ENCODE results near the gene IMMP2L. TPM values are rescaled to one million over a fixed set of nuclear protein-coding genes. Genes with fewer than 3 reads are reported as not detected.

The IMMP2L gene
- total RNA-seq, 1 donor from 2014 or later = 35.5 TPM

DNA sequence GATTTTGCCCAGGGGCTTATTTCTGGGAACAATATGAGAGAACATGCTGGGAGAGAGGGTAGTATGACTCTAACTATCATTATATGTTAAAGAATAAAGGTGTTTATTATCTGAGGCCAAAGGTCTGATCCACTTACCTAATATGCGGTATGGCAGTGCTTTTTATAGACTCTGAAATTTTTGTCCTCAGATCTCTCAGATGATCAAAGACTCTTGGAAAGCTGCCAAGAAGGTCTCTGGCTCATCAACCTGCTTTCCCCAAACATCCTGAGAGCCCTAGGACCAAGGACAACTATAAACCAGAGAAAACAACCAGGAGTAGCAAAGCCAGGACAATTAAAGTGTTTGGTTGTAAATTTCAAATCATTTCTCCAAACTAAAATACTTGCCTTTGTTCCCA is 727.1 kb downstream of the IMMP2L start:
- DNase-seq (ENCODE audit: low spot score) = no peak

DNA sequence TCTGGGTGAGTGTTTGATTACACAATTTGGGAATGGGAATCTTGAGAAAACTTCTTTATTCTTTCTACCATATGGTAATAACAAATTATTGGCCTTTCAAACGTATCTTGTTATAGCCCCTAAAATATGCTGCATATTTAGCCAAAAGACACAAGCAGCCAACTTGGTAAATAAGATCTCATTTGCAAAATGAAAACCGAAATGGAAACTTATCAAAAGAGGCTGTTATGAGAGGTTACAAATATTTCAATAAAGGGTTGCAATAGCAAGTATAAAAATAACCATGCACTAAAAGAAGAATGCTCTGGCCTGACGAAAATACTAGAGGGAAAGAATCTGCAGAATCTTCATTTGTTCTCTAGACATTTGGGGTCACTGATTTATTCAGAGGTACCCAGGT is 730.9 kb downstream of the IMMP2L start:
- no peak for DNase-seq (ENCODE audit: low spot score)

DNA sequence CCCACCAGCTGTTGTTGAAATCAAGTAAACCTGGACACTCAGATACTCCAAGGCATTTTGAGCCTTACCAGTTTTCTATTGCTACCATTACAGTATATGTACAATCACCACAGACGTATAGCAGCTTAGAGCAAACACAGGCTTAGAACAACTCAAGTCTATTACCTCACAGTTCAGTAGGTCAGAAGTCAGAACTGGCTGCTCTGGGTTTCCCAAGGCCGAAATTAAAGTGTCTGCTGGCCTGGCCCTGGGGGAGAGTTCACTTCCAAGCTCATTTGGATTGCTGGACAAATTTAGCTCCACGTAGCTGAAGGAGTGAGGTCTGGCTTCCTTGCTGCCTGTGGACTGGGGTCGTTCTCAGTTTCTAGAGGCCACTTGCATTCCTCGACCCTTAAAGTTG is 731.5 kb downstream of the IMMP2L start:
- DNase-seq (ENCODE audit: low spot score) = no peak

- no peak for DNase-seq (ENCODE audit: low spot score)
Measured at GRCh38 chr7:110827936-110828335, 734.4 kb downstream of the IMMP2L start.

- no peak for DNase-seq (ENCODE audit: low spot score)
Measured at GRCh38 chr7:110827287-110827855, 734.9 kb downstream of the IMMP2L start.

DNA sequence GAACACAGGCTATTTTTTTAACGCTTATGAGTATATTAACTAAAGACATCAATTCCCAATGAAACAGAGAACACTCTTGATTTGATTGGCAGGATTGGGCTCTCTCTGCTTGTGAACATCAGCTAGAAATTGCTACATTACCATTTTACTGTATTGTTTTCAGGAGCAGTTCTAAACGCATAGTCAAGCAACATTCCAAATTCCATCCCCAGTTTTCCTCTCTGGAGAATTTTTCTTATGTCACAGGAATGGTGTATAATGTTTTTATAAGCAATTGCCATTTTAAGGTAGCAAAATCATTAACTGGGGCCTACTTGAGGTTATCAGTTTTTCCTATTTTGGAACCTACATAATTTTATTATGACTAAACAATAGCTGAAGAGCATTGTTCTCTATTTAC is 748.3 kb downstream of the IMMP2L start:
- no peak for DNase-seq (ENCODE audit: low spot score)

DNA sequence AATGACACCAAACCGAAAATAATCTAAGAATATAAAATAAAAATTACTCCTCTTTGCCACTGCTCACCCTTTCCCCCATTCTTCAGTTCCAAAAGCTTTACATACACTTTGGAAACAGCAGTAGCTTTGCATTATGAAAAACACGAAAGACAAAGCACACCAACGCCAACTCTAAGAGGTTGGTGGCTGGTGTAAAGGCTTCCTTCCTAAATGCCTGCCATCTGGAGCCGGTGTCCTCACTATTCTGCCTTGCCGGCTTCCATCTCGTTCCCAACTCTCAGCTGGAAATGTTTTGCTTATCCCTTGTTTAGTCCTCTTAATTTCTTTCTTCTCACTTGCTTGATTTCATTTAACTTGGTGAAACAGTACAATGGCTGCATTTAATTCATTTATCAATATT is 752.5 kb downstream of the IMMP2L start:
- DNase-seq (ENCODE audit: low spot score) = no peak

- DNase-seq (ENCODE audit: low spot score) = no peak
Measured at GRCh38 chr7:110808361-110808760, 753.9 kb downstream of the IMMP2L start.

DNA sequence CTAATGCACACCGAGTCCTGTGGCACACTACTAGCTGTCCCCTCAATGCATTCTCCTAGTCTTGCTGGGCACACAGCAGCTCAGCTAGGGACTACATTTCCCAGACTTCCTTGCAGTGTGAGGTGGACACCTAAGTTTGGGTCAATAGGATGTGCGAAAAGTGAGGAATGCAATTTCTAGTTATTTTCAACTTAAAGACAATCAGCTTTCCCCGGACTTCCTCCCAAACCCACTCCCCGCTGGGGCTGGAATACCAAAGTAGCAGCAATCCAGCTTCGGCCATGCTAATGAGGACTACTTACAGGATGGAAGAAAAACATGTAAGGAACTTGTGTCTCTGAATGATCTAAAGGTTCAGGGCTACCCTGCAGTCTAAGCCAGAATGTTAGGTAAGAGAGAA is 757.8 kb downstream of the IMMP2L start:
- no peak for DNase-seq (ENCODE audit: low spot score)

- no peak for DNase-seq (ENCODE audit: low spot score)
Measured at GRCh38 chr7:110803602-110804143, 758.6 kb downstream of the IMMP2L start.

DNA sequence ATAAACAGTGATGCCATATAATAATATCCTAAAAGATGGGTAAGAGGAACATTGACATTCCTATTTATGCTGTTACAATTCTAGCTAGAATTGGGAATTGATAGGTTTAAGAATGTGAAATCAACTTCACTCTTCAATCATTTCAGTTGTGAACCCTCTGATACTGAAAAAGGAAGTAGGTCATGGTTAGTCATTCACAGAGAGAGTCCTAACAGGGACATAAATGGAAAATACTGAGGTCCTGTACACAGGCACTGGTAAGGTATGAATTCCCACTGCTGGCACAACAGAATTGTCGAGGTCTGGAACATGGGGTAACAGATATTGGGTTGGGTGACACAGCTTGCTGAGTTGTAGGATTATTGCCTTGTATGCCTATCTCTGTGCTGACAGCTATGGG is 760.8 kb downstream of the IMMP2L start:
- DNase-seq (ENCODE audit: low spot score) = no peak

GRCh38 chr7:110800984-110801383 is 761.3 kb downstream of the IMMP2L start:
- DNase-seq (ENCODE audit: low spot score) = no peak

DNA sequence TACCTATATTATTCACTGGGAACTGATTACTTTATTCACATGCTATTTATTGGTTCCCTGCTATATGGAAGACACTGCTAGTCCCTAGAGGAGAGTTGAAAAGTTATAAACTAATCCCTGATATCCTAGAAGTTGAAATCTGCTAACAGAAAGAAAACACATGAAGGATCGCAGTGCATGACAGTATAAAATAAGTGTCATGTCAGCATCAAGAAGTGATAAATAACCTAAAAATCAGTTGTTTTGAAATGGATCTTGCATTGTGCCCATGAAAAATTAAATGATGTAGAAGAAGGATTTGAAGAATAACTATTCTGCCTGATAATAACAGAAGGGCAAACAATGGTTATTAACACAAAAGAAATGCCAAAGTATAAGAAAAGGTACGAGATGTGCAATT is 764.6 kb downstream of the IMMP2L start:
- no peak for DNase-seq (ENCODE audit: low spot score)

GRCh38 chr7:110790992-110791391 is 771.3 kb downstream of the IMMP2L start:
- DNase-seq (ENCODE audit: low spot score) = no peak

GRCh38 chr7:110786328-110786965 is 775.8 kb downstream of the IMMP2L start:
- no peak for DNase-seq (ENCODE audit: low spot score)

- no peak for DNase-seq (ENCODE audit: low spot score)
Measured at GRCh38 chr7:110784749-110785148, 777.5 kb downstream of the IMMP2L start.

DNA sequence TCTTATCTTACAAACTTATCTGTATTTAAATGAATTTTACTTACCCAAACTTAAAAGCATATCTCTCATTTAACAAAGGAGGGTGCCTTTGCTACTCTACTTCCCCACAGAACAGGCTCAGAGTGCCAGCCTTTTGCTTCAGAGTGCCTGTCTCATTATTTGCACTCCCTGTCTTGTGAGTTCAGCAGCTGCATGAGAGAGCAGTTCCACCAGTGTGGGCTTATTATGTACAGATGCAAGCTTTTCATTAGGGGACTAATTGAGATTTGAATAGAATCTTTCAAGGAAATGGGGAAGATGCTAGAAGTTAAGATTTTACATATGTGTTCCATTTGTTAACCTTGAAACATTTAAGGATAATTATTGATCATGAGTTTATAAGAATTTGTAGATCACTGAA is 781.6 kb downstream of the IMMP2L start:
- no peak for DNase-seq (ENCODE audit: low spot score)

DNA sequence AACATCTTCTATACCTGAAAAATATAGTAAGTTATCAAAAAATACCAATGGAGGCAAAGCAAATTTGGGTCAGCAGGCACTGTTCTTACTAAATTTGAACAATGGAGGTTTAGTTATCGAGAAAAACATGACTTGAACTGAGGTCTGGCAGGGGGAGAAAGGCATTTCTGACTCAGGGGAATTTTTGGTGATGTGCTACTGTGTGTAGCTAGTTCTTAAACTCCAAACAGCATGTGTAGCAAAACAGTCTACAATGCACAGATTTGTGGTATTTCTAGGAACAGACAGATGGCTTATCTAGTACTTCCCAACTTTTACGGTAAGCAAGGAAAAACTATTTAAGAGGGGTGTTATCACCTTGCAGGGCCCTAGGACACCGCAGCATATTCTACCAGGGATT is 783.0 kb downstream of the IMMP2L start:
- no peak for DNase-seq (ENCODE audit: low spot score)

GRCh38 chr7:110775046-110775445 is 787.2 kb downstream of the IMMP2L start:
- no peak for DNase-seq (ENCODE audit: low spot score)

DNA sequence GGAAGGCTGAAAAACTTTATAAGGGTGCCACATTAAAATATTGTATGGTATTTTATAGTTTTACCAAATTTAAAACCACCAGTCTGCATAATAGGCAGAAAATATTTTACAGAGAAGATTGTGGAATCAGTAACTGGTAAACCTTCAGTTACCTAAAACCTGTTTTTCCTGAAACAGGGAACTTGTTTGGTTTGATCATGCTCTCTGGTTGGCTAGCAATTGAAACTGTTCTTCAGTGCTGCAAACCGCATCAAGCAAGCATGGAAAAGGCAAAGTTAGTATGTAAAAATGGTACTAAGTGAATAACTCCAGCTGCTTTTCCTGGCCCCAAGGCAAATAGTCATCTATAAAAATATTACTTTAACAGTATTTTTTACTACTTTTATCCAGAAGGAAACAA is 788.2 kb downstream of the IMMP2L start:
- DNase-seq (ENCODE audit: low spot score) = no peak

- DNase-seq (ENCODE audit: low spot score) = no peak
Measured at GRCh38 chr7:110772615-110773014, 789.7 kb downstream of the IMMP2L start.

GRCh38 chr7:110771717-110772116 is 790.6 kb downstream of the IMMP2L start:
- DNase-seq (ENCODE audit: low spot score) = no peak

- DNase-seq (ENCODE audit: low spot score) = no peak
Measured at GRCh38 chr7:110767550-110768110, 794.7 kb downstream of the IMMP2L start.

All from mesenteric fat pad (tissue), 1 donor.